ENCODE measurements around the gene TRIM65.

DNA sequence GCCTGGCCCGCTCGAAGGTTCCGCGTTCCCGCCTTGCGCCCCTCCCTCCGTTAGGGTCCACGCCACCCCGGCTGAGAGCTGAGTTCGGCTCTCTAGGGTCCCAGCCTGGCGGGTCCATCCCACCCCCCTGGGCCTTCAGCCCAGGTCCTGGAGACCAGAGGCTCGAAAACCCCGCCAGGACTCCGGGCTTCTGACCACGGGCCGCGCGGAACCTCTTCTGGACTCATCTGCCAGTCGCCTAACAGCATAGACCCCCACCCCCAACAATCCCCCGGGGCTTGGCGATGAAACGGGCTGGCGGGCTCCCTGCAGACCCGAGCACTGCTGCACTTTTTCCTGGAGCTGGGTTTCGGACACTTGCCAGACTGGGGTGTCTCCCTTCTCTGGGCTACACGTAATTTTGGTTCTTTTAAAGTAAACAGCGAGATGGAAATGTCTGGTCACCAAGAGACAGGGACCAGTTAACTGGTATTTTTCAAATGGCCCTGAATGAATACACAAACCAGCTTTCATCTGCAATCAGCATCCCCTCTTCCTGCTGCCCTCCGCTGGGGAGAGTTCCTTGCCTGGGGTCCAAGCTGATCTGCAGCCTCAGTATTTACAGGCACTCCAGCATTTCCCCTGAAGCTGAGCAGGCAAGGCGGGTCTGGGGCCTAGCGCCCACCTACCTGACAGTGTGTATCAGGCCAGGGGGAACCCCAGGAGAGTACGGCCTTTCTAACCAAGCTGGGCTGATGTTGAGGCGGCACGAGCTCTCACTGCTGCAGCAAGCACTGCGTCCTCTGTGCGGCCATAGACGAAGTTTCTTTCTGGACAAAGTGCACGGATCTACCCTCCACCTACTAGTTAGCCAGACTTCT lies 639 bp upstream of the TRIM65 start:
- TF ChIP-seq, protein P1, sequence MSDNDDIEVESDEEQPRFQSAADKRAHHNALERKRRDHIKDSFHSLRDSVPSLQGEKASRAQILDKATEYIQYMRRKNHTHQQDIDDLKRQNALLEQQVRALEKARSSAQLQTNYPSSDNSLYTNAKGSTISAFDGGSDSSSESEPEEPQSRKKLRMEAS (IDR thresholded peaks at IDR 0.05) = no peak
- TF ChIP-seq, protein P2, sequence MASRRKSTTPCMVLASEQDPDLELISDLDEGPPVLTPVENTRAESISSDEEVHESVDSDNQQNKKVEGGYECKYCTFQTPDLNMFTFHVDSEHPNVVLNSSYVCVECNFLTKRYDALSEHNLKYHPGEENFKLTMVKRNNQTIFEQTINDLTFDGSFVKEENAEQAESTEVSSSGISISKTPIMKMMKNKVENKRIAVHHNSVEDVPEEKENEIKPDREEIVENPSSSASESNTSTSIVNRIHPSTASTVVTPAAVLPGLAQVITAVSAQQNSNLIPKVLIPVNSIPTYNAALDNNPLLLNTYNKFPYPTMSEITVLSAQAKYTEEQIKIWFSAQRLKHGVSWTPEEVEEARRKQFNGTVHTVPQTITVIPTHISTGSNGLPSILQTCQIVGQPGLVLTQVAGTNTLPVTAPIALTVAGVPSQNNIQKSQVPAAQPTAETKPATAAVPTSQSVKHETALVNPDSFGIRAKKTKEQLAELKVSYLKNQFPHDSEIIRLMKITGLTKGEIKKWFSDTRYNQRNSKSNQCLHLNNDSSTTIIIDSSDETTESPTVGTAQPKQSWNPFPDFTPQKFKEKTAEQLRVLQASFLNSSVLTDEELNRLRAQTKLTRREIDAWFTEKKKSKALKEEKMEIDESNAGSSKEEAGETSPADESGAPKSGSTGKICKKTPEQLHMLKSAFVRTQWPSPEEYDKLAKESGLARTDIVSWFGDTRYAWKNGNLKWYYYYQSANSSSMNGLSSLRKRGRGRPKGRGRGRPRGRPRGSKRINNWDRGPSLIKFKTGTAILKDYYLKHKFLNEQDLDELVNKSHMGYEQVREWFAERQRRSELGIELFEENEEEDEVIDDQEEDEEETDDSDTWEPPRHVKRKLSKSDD (CRISPR knock-in tag; IDR thresholded peaks at IDR 0.05; ENCODE audit: low read depth) = no peak
- no peak for TF ChIP-seq RAD21 (CRISPR knock-in tag; IDR thresholded peaks at IDR 0.05)
- no peak for TF ChIP-seq ZC3H4 (CRISPR knock-in tag; IDR thresholded peaks at IDR 0.05; ENCODE audit: borderline replicate concordance)
- TF ChIP-seq, protein P3, sequence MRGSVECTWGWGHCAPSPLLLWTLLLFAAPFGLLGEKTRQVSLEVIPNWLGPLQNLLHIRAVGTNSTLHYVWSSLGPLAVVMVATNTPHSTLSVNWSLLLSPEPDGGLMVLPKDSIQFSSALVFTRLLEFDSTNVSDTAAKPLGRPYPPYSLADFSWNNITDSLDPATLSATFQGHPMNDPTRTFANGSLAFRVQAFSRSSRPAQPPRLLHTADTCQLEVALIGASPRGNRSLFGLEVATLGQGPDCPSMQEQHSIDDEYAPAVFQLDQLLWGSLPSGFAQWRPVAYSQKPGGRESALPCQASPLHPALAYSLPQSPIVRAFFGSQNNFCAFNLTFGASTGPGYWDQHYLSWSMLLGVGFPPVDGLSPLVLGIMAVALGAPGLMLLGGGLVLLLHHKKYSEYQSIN (CRISPR knock-in tag; IDR thresholded peaks at IDR 0.05; ENCODE audit: borderline replicate concordance) = no peak
- TF ChIP-seq ZBTB8A (CRISPR knock-in tag; IDR thresholded peaks at IDR 0.05; ENCODE audit: borderline replicate concordance, low read depth) = no peak
- TF ChIP-seq MTF1 (CRISPR knock-in tag; IDR thresholded peaks at IDR 0.05) = no peak
- TF ChIP-seq NR2C2 (CRISPR knock-in tag; IDR thresholded peaks at IDR 0.05; ENCODE audit: borderline replicate concordance) = no peak

Data from HepG2 (cell line).